Ishikawa (cell line): Measurements from ENCODE around the gene PRKN.

Experiments
- EGR1 ChIP-seq: IDR thresholded peaks from 2 replicates; pipeline ENCODE4 v1.6.1; 2012
- USF1 ChIP-seq: IDR thresholded peaks from 2 replicates; pipeline ENCODE4 v1.6.1; 2012

GRCh38 chr6:162459985-162460384 is 267.6 kb downstream of the PRKN start:
- TF ChIP-seq USF1 (no peak), EGR1 (no peak)
